Activated T-cell treated with anti-CD3 and anti-CD28 coated beads, Interleukin-2, amount 50 U/mL, for 24 hours (primary cell): ENCODE measurements around the gene LRRC8A.

Experiments used
- DNase-seq: peaks from one replicate; pipeline ENCODE4 v3.0.0-alpha.2; 2020
- H3K27ac Mint-ChIP-seq: 2 replicates; pipeline ENCODE4 v1.8.0; 2020; ENCODE audit warnings: mild to moderate bottlenecking, mixed read lengths
- H3K27me3 Mint-ChIP-seq: 2 replicates; pipeline ENCODE4 v1.8.0; 2020; ENCODE audit warnings: mixed read lengths
- H3K36me3 Mint-ChIP-seq: 2 replicates; pipeline ENCODE4 v1.8.0; 2020; ENCODE audit warnings: low read depth, mixed read lengths
- H3K4me1 Mint-ChIP-seq: 2 replicates; pipeline ENCODE4 v1.8.0; 2020; ENCODE audit warnings: low read depth, mixed read lengths
- H3K4me3 Mint-ChIP-seq: 2 replicates; pipeline ENCODE4 v1.8.0; 2020; ENCODE audit warnings: mild to moderate bottlenecking, moderate library complexity, mixed read lengths
- H3K9me3 Mint-ChIP-seq: 2 replicates; pipeline ENCODE4 v1.8.0; 2020; ENCODE audit warnings: mixed read lengths

The LRRC8A gene

DNA sequence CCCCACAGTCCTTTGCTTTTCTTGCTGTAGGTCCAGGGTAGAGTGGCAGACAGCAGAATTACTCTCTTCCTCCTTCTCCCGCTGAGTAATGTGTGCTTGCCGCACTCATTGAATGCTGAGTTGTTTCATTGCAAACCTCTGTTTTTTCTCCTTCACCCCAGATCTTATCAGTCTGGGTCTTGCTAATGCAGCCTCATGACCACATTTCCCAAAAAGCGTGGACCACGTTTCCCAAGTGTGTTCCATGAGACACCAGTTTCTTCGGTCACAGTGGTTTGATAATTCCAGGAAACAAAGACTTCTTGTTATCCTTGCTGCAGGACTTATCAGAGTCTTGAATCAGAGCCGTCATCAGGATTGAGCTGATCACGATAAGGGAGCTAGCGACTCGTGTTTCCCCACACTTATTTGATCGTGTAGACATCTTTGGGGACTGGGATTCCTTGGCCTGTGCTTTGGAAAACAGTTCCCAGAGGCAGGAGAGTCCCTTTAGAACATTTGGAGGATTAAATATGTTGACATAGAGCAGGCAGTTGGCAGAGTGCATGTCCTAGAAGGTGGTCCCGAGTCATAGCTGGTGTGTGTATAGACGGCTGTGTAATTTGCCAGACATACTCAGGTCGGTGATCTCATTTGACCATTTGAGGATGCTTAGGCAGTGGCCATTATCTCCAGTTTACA is 4.4 kb downstream of the LRRC8A start:
- H3K9me3 Mint-ChIP-seq = no peaks in the 10 kb centered on the region
- H3K36me3 Mint-ChIP-seq = peaks cover 73% of the 10 kb centered on the region
- no peaks in the 10 kb centered on the region for H3K27me3 Mint-ChIP-seq
- peaks cover 49% of the 10 kb centered on the region for H3K4me1 Mint-ChIP-seq
- no peak overlapping the region for H3K4me3 Mint-ChIP-seq
- H3K27ac Mint-ChIP-seq = peak overlapping the region; percentile 13
- DNase-seq = no peak

DNA sequence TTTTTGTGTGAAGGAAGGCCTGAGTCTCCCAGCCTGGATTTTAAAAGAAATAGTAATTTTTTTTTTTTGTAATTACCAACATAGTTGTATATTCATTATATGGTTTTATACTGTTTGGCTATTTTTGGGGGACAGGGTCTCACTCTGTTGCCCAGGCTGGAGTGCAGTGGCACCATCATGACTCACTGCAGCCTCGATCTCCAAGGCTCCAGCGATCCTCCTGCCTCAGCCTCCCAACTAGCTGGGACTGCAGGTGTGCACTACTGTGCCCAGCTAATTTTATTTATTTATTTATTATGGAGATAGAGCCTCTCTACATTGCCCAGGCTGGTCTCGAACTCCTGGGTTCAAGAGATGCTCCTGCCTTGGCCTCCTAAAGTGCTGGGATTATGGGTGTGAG is 5.1 kb downstream of the LRRC8A start:
- Mint-ChIP-seq H3K27ac (peak overlapping the region; percentile 23), H3K9me3 (no peaks in the 10 kb centered on the region), H3K27me3 (no peaks in the 10 kb centered on the region), H3K4me1 (peaks cover 56% of the 10 kb centered on the region), H3K36me3 (peaks cover 75% of the 10 kb centered on the region), H3K4me3 (no peak overlapping the region)
- no peak for DNase-seq

DNA sequence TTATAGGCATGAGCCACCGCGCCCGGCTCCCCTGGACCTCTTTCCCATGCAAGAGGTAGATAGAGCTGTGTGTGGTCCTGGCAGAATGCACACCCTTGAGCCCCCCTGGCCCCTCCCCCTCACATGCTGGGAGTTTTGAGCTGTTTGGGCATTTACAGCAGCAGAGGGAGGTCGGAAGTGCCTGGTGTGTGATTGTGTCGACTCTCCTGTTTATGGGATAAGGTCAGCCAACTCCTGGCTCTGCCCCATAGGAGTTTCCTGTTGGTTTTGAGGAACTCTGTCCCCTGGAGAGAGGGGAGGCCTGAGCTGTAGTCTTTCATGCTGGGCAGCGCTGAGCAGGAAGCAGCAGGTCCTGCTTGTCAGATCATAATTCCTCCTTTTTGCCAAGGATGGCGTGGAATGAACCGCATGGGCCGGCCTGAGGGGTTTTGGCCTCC is 6.0 kb downstream of the LRRC8A start:
- H3K4me3 Mint-ChIP-seq = no peak overlapping the region
- peaks cover 60% of the 10 kb centered on the region for H3K4me1 Mint-ChIP-seq
- DNase-seq = no peak
- peak overlapping the region; percentile 63 for H3K27ac Mint-ChIP-seq
- H3K9me3 Mint-ChIP-seq = no peaks in the 10 kb centered on the region
- H3K36me3 Mint-ChIP-seq = peaks cover 69% of the 10 kb centered on the region
- no peaks in the 10 kb centered on the region for H3K27me3 Mint-ChIP-seq

DNA sequence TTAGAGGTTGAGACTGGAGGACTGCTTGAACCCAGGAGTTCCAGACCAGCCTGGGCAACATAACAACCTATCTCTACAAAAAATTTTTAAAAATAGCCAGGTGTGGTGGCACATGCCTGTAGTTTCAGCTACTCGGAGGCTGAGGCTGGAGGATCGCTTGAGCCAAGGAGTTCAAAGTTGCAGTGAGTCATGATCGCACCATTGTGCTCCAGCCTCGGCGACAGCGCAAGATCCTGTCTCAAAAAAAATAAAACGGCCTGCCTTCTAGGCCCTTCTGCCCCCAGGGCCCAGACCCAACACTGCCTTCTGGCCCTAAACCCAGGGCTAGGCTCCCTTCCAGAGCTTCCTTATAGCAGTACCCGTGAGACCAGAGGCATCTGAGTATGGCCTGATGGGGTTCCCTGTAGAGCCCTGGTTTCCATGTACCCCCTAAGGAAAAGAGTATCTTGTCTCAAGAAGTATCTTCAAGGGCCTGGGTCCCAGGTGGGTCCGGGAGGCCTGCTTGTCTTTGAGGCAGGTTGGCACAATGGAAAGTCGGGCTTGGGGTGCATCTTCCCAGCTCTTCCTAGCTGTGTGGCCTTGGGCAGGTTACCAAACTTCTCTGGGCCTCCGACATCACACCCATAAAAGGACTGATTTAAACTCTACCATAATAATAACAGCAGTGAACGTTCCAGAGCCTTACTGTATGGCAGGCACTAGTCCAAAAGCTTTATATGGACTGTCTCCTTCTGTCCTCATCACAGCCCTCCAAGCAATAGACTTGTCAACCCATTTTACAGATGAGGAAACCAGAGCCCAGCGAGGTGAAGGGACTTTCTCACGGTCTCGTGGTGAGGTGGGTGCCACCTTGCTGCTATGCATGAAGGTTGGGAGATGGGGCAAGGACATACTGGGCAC is 9.6 kb downstream of the LRRC8A start:
- H3K4me1 Mint-ChIP-seq = peaks cover 54% of the 10 kb centered on the region
- no peaks in the 10 kb centered on the region for H3K27me3 Mint-ChIP-seq
- peaks cover 63% of the 10 kb centered on the region for H3K36me3 Mint-ChIP-seq
- no peak overlapping the region for H3K4me3 Mint-ChIP-seq
- no peak for DNase-seq
- peak overlapping the region; percentile 61 for H3K27ac Mint-ChIP-seq
- no peaks in the 10 kb centered on the region for H3K9me3 Mint-ChIP-seq

DNA sequence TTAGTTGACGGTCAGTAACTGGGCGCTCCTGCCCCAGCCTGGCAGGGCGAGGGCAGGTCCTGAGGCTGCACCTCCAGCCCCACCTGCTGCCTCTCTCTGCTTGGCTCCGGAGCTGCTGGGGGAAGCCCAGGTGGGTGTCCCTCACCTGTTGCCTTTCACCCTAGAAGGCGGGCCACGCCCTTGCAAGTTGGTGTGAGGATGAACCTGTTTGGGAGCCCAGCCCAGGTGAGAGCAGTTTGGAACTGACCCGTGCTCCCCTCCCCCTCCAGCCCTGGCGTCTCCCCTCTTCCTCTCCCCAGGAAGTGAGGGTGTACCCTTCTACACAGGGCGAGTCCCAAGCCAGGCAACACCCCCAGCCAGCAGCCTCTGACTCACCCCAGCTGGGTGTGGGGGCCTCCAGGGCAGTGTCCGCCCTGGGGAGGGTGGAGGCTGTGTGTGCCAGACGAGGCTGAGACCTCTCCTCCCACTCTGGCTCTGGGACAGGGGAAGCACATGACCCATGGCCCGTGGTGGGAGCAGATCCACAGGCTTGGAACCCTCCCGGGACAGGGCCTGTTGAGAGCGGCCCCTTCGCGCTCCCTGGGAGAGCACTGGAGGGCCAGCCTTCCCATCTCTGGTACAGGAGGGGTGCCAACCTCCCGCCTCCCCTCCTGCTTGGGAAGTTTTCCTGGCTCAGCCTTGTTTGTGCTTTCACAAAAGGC is 10.4 kb downstream of the LRRC8A start:
- peak overlapping the region; percentile 61 for H3K27ac Mint-ChIP-seq
- H3K27me3 Mint-ChIP-seq = no peaks in the 10 kb centered on the region
- H3K4me3 Mint-ChIP-seq = no peak overlapping the region
- no peak for DNase-seq
- no peaks in the 10 kb centered on the region for H3K9me3 Mint-ChIP-seq
- H3K36me3 Mint-ChIP-seq = peaks cover 64% of the 10 kb centered on the region
- H3K4me1 Mint-ChIP-seq = peaks cover 54% of the 10 kb centered on the region

DNA sequence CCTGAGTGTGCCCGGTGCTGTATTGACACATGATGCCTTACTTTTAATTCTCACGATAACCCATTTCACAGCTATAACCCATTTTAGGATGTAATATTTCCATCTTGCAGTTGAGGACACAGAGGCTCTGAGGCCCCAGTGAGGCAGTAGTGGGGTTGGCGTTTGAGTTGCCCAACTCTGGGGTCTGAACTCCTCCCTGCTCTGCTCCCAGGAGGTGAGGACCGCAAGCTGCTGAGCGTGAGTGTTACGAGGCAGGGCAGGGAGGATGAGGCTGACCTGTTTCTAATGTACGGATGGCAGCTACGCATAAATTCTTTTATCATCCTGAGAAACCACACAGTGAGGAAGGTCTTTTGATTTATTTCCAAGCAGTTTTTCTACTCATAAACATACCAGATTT is 11.4 kb downstream of the LRRC8A start:
- peak overlapping the region; percentile 67 for H3K27ac Mint-ChIP-seq
- H3K4me1 Mint-ChIP-seq = peaks cover 57% of the 10 kb centered on the region
- no peaks in the 10 kb centered on the region for H3K27me3 Mint-ChIP-seq
- no peak overlapping the region for H3K4me3 Mint-ChIP-seq
- DNase-seq = no peak
- H3K36me3 Mint-ChIP-seq = peaks cover 66% of the 10 kb centered on the region
- no peaks in the 10 kb centered on the region for H3K9me3 Mint-ChIP-seq

DNA sequence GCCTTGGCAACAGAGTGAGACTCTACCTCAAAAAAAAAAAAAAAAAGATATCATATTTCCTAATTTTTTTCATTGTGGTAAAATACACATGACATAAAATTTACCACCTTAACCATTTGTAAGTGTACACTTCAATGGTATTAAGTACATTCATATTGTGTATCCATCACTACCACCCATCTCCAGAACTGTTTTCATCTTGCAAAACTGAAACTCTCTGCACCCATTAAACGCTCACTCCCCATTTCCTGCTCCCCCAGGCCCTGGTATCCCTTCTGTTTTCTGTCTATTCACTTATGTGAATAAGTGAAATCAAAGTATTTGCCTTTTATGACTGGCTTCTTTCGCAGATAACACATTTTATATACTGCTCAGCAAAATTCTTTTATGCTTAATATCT is 12.8 kb downstream of the LRRC8A start:
- H3K36me3 Mint-ChIP-seq = peaks cover 69% of the 10 kb centered on the region
- H3K4me3 Mint-ChIP-seq = no peak overlapping the region
- H3K27ac Mint-ChIP-seq = peak overlapping the region; percentile 48
- H3K4me1 Mint-ChIP-seq = peaks cover 65% of the 10 kb centered on the region
- DNase-seq = no peak
- H3K9me3 Mint-ChIP-seq = no peaks in the 10 kb centered on the region
- no peaks in the 10 kb centered on the region for H3K27me3 Mint-ChIP-seq

DNA sequence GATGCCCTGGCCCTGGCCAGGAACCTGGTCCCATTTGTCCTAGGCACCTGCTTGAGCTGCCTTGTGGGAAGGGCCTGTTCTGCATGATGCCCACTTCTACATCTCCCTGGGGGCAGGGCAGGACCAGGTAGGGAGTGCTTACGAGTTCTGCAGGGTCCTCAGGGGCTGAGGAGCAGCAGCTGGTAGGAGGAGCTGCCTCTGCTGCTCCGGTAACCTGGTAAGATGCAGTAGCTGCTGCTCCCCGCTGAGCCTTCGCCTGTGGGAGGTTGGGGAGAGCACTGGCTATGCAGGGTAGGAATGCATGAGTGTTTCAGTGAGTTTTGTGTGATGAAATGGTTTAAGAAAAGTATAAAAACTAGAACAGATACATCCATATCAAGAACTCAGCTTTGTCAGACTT is 13.6 kb downstream of the LRRC8A start:
- no peak for DNase-seq
- H3K4me3 Mint-ChIP-seq = no peak overlapping the region
- no peaks in the 10 kb centered on the region for H3K27me3 Mint-ChIP-seq
- peaks cover 65% of the 10 kb centered on the region for H3K36me3 Mint-ChIP-seq
- H3K9me3 Mint-ChIP-seq = no peaks in the 10 kb centered on the region
- peaks cover 72% of the 10 kb centered on the region for H3K4me1 Mint-ChIP-seq
- H3K27ac Mint-ChIP-seq = peak overlapping the region; percentile 48

DNA sequence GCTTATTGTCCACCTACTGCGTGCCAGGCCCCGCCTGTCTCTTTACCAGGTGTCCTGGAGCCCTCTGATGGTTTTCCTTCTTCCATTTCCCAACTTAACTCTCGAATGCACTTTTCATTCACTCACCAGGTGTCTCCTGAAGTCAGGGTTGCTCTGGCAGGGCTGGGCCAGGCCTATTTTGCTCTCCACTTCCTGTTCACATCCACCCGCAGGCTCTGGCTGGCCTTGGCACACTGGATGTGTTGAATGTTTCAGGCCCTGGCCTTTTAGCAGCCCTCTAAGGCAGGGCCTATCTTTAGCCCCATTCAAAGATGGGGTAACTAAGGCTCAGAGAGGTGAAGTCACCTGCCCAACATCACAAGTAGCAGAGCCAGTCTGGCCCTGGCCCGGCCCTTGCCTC is 16.4 kb downstream of the LRRC8A start:
- DNase-seq = no peak
- Mint-ChIP-seq H3K27ac (peak overlapping the region; percentile 91), H3K4me1 (peaks cover 80% of the 10 kb centered on the region), H3K9me3 (no peaks in the 10 kb centered on the region), H3K4me3 (no peak overlapping the region), H3K27me3 (no peaks in the 10 kb centered on the region), H3K36me3 (peaks cover 47% of the 10 kb centered on the region)

DNA sequence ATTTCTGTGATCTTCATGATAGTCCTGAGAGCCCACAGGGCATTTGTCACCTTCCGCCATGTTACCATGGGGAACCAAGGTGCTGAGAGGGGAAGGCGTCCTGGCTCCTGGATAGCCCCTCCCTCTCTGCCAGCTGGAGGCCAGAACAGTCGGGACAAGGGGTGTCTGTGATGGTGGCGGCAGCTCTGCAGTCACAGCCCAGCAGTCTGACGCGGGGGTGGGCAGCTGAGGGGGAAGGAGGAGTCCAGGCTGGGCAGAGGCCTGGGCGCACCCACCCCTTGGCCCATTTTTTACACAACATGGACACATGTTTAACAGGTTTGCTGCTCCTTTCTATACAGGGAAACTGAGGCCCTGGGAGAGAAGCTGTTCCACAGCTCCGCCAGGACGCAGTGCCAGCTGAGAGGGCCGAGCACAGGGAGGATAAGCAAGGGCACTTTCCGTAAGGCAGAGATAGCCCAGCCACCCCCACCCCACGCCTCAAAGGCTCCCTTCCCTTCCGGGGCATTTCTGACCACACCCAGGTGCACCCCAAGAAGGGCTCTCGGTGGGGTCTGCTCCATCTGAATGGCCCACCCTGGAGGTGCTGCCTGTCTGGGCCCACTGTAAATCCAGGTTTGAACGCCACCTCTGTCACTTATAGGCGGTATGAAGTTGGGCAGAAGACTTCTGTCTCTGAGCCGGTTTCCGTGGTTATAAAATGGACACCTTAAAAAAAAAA is 17.1 kb downstream of the LRRC8A start:
- Mint-ChIP-seq H3K27ac (peak overlapping the region; percentile 91), H3K36me3 (peaks cover 43% of the 10 kb centered on the region), H3K27me3 (no peaks in the 10 kb centered on the region), H3K9me3 (no peaks in the 10 kb centered on the region), H3K4me3 (peak overlapping the region; percentile 26), H3K4me1 (peaks cover 83% of the 10 kb centered on the region)
- no peak for DNase-seq

DNA sequence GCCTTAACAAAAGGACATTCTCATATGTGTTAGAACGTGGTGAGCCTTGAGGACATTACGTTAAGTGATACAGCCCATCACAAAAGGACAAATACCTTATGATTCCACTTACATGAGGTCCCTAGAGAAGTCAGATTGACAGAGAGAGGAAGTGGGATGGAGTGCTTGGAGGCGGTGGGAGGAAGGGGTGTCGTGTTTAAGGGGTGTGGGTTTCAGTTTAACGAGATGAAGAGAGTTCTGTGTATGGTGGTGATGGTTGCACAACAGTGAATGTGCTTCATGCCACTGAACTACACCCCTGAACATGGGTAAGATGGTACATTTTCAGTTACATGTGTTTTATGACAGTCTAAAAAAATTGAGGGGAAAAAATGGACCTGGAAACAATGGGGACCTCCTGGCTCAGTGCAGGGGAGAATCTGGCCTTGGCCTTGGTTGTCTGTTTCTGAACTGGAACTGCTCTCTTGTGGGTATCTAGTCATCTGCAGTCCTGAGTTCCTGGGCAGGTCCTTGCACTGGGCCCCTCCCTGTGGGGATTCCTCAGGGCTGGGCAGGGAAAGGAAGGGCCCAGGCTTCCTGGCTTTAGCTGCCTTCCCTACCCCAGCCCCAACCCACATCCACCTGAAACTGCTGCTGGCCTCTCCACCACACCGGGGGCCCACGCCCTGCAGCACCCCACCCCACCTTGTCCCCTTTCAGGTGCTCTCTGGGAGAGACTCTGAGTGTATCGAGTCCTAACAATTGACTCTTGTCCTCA is 17.8 kb downstream of the LRRC8A start:
- Mint-ChIP-seq H3K27ac (peak overlapping the region; percentile 91), H3K9me3 (no peaks in the 10 kb centered on the region), H3K4me3 (peak overlapping the region; percentile 26), H3K36me3 (peaks cover 42% of the 10 kb centered on the region), H3K27me3 (no peaks in the 10 kb centered on the region), H3K4me1 (peaks cover 83% of the 10 kb centered on the region)
- no peak for DNase-seq

DNA sequence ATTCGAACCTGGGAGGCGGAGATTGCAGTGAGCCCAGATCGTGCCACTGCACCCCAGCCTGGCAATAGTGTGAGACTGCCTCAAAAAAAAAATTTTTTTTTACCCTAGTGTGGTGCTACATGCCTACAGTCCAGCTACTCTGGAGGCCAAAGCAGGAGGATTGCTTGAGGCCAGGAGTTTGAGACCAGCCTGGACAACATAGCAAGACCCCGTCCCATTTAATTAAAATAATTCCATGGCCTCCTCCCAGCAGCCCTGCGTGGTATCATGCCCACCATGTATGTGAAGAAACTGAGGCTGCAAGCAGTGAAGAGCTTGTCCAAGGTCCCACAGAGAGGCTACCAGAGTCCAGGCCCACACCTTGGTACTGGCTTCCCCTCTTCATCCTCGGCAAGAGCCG is 19.4 kb downstream of the LRRC8A start:
- Mint-ChIP-seq H3K4me3 (no peak overlapping the region), H3K4me1 (peaks cover 70% of the 10 kb centered on the region), H3K36me3 (peaks cover 31% of the 10 kb centered on the region), H3K27ac (peak overlapping the region; percentile 22), H3K9me3 (no peaks in the 10 kb centered on the region), H3K27me3 (no peaks in the 10 kb centered on the region)
- DNase-seq = no peak

DNA sequence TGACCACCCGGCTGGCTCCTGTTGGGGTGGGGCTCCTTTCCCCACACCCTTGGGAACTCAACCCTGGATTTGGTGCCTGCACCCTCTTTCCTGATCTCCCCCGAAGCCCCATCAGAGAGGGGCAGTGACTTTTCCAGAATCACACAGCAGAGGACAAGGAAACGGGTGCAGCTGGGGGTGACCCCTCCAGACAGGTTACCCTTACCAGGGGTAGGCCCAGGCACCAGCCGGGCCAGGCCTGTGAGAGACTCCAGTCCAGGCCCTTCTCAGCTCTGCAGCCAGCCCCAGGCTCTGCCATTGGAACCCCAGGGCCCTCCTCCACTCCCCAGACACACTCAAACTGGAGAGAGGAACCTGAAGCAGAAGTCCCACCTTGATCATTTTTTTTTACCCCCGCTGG is 19.9 kb downstream of the LRRC8A start:
- peaks cover 72% of the 10 kb centered on the region for H3K4me1 Mint-ChIP-seq
- no peaks in the 10 kb centered on the region for H3K9me3 Mint-ChIP-seq
- no peaks in the 10 kb centered on the region for H3K27me3 Mint-ChIP-seq
- peak overlapping the region; percentile 94 for H3K27ac Mint-ChIP-seq
- no peak for DNase-seq
- H3K4me3 Mint-ChIP-seq = peak overlapping the region; percentile 29
- H3K36me3 Mint-ChIP-seq = peaks cover 30% of the 10 kb centered on the region
